ENCODE data around the gene SPDYE17. TPM values are rescaled to one million over a fixed set of nuclear protein-coding genes. Genes with fewer than 3 reads are reported as not detected.
"Not testable (repeated sequence)": the region's sequence is repeated elsewhere in the genome, so short reads cannot be mapped to it uniquely, and the experiment has no call there.

Gene SPDYE17
- total and polyA plus RNA-seq, 5 donors from 2014 or later = not detected

- not testable (repeated sequence) for H3K9me3 ChIP-seq (ENCODE audit: control insufficient read depth in 2 of 2, low read length in 2 of 2); H3K4me3 Mint-ChIP-seq; DNase-seq; H3K27me3 Mint-ChIP-seq; H3K27ac ChIP-seq (ENCODE audit: insufficient read depth, low read length, poor library complexity, severe bottlenecking); H3K9me3 Mint-ChIP-seq; H3K27me3 ChIP-seq (ENCODE audit: control insufficient read depth, insufficient read depth, low read length); H3K4me1 ChIP-seq (ENCODE audit: control insufficient read depth, insufficient read depth, low read length, poor library complexity, severe bottlenecking); H3K4me1 Mint-ChIP-seq; H3K27ac Mint-ChIP-seq; H3K36me3 Mint-ChIP-seq; H3K36me3 ChIP-seq (ENCODE audit: control insufficient read depth, insufficient read depth, low read length); H3K4me3 ChIP-seq (ENCODE audit: low read depth, low read length); ATAC-seq (ENCODE audit: low read depth in 2 of 2)
These were observed 57.2 kb downstream of the SPDYE17 start for GRCh38 chr7:76974793-76975579.

- H3K9me3 ChIP-seq (ENCODE audit: control insufficient read depth in 2 of 2, low read length in 2 of 2); H3K27me3 Mint-ChIP-seq; DNase-seq; H3K27me3 ChIP-seq (ENCODE audit: control insufficient read depth, insufficient read depth, low read length); H3K27ac ChIP-seq (ENCODE audit: insufficient read depth, low read length, poor library complexity, severe bottlenecking); H3K36me3 ChIP-seq (ENCODE audit: control insufficient read depth, insufficient read depth, low read length); H3K27ac Mint-ChIP-seq; H3K4me3 Mint-ChIP-seq; H3K4me1 ChIP-seq (ENCODE audit: control insufficient read depth, insufficient read depth, low read length, poor library complexity, severe bottlenecking); ATAC-seq (ENCODE audit: low read depth in 2 of 2); H3K4me3 ChIP-seq (ENCODE audit: low read depth, low read length); H3K4me1 Mint-ChIP-seq; H3K36me3 Mint-ChIP-seq; H3K9me3 Mint-ChIP-seq: not testable (repeated sequence)
These were observed 57.8 kb downstream of the SPDYE17 start for GRCh38 chr7:76974336-76974735.

- H3K27me3 ChIP-seq (ENCODE audit: control insufficient read depth, insufficient read depth, low read length); H3K36me3 ChIP-seq (ENCODE audit: control insufficient read depth, insufficient read depth, low read length); H3K36me3 Mint-ChIP-seq; H3K4me3 ChIP-seq (ENCODE audit: low read depth, low read length); H3K27ac Mint-ChIP-seq; H3K27me3 Mint-ChIP-seq; H3K9me3 Mint-ChIP-seq; H3K9me3 ChIP-seq (ENCODE audit: control insufficient read depth in 2 of 2, low read length in 2 of 2); H3K4me3 Mint-ChIP-seq; H3K4me1 ChIP-seq (ENCODE audit: control insufficient read depth, insufficient read depth, low read length, poor library complexity, severe bottlenecking); ATAC-seq (ENCODE audit: low read depth in 2 of 2); H3K4me1 Mint-ChIP-seq; H3K27ac ChIP-seq (ENCODE audit: insufficient read depth, low read length, poor library complexity, severe bottlenecking); DNase-seq: not testable (repeated sequence)
These were observed 59.8 kb downstream of the SPDYE17 start for GRCh38 chr7:76972391-76972790.

Other genes with a start within 250 kb of the SPDYE17 start
- gene SPDYE18, start 30.2 kb upstream of the SPDYE17 start, total RNA-seq = 2.7 TPM
- under 1 TPM in 1 of 4 donors, not detected in 3; 0.18 TPM for gene SPDYE18, start 30.2 kb upstream of the SPDYE17 start, polyA plus RNA-seq
- 20.1 TPM for gene CCDC146, start 90.3 kb upstream of the SPDYE17 start, total RNA-seq
- gene CCDC146, start 90.3 kb upstream of the SPDYE17 start, polyA plus RNA-seq = 1 to 10 TPM; 1.4 to 3.2 (median 2.6) TPM
- 8.1 TPM for gene FGL2, start 167.5 kb upstream of the SPDYE17 start, total RNA-seq
- 10 to 100 TPM in 3 of 4 donors, 1 to 10 TPM in 1; 6.2 to 14.2 (median 10.8) TPM for gene FGL2, start 167.5 kb upstream of the SPDYE17 start, polyA plus RNA-seq

Measured in CD4-positive, CD25-positive, alpha-beta regulatory T cell (primary cell).